Inflammatory macrophage treated with lipopolysaccharide for 1 hour (primary cell): ENCODE data around the gene LUC7L3.
A peak's percentile ranks its signal among the peaks of the same experiment; 100 is the strongest.
"Not testable (repeated sequence)": the region's sequence is repeated elsewhere in the genome, so short reads cannot be mapped to it uniquely, and the experiment has no call there.

Source experiments
- DNase-seq, 2 donors: peaks; one replicate each; pipeline ENCODE4 v3.0.0-alpha.2; 2020 to 2022

The LUC7L3 gene

DNA sequence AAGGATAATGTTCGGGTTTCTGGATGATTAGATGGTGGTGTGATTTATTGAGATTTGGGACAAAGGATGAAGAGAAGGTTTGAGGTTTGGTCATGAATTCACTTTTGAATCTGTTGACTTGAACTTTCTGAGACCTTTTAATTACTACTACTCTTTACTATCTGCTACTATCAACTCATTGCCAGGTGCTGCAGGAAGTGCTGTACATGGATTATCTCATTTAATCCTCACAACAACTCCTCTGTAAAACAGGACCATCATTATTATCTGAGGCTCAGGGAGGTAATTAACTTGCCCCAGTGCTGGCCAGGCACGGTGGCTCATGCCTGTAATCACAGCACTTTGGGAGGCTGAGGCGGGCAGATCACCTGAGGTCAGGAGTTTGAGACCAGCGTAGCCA lies 8.8 kb upstream of the LUC7L3 start:
- no peak for DNase-seq

DNA sequence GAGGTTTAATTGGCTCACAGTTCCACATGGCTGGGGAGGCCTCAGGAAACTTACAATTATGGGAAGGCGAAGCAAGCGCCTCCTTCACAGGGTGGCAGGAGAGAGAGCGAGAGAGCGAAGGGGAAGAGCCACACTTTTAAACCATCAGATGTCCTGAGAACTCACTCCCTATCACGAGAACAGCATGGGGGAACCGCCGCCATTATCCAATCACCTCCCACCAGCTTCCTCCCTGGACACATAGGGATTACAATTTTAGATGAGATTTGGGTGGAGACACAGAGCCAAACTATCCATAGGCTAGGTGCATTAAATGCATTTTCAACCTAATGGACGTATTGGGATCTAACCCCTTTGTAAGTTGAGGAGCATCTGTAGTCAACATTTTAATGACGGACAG lies 6.8 kb upstream of the LUC7L3 start:
- DNase-seq: no peak

DNA sequence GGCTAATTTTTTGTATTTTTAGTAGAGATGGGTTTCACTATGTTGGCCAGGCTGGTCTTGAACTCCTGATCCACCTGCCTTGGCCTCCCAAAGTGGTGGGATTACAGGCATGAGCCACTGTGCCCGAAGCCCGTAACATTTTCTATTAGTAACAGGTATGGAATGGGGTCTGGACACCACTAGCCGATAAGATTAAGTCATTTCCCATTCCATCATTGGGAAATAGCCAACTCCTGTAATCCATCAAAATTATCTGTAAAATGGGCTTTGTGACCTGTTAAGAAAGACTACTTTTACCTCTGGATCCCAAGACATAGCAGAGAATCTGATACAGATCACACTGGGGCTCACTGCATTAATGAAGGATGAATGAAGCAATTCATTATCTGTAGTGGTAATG lies 3.9 kb upstream of the LUC7L3 start:
- DNase-seq: no peak

DNA sequence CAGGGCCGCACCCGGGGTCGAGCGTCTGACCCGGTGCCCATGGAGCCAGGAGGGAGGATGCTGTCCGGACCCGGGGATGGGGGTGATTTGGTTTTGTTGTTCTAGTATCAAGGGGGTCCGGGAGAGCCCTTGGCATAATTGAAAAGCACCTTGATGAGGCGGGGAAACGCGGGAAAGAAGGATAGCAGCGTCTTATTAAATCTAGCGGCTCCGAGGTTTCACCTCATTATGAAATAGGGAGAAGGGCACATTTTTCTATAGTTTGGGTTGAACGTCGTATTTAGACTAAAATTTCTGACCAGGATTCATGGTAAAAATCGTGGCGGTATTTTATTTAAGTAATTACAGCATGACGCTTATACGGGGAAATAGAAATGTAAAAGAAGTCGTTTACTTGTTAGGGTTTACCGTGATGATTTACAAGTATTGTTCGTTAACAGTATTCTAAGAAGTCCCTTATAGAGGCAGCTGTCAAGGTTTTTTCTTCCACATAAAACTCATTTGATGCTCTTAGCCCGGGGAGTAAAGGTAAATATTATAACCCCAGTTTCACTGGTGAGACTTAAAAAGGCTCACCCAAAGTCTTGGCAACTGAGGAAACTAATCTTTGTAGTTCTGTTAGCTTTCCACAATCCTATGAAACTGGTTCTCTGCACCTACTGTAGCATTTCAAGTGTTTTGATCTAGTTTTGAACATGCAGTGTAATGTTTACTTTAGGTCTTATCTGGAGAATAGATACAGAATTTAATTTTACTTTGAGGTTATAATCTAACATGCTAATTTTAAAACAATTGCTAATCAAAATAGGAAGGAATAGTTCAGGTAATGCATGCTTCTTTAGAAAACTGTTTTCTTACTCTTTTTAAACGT lies 756 bp downstream of the LUC7L3 start:
- peak in 1 of 2 donors; percentile 11 for DNase-seq

DNA sequence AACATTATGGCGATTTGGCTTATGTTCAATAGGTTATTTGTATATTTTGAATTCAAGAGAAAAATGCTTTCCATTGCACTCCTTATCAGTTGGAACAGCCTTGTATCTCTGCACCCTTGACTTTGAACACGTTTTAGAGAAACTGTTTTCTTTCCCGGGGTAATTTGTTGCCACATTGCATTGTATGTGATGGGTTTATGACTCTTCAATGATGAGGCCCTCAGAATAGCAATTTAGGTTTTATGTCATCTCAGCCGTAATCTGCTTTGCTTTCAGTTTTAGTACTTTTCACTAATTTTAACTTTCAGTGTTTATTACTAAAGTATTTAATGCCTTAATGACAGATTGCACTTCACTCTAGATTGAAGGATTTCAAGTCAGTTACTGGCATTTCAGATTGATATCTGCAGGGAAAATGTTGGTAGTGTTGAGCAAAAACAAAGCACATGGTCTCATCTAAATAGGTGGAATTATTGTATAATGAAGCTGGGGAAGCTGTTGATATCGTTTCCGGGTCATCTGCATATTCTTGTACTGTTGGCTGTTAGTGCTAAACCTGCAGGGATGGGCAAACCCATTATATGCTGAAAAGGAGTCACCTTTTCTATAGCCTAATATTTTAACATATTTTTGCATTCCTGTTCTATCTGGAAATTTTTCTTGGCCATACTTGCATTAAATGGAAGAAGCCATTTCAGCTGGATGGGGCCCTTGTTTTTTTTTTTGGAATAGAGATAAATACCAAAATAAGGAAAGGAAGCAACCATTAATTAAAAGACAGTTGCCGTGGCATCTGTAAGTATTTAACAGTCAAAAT lies 2.0 kb downstream of the LUC7L3 start:
- DNase-seq: peak in 1 of 2 donors; percentile 22

DNA sequence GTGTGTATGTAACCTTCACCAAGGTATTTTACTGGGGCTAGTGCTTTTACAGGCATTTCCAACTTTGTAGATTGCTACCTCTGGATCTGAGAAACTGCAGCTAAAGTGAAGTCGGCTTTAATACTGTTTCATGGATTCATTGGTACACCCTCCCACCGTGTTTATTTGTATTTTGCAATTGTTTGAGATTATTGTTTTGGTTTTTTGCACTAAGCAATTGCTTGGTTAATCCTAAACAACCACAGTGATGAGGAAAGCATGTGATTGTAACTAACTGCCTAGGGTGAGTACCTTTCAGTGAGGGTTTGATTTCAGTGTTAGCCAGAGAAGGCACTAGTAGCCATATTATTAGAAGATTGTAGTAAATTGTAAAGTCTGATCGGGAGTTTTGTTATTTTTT lies 3.3 kb downstream of the LUC7L3 start:
- DNase-seq: no peak

DNA sequence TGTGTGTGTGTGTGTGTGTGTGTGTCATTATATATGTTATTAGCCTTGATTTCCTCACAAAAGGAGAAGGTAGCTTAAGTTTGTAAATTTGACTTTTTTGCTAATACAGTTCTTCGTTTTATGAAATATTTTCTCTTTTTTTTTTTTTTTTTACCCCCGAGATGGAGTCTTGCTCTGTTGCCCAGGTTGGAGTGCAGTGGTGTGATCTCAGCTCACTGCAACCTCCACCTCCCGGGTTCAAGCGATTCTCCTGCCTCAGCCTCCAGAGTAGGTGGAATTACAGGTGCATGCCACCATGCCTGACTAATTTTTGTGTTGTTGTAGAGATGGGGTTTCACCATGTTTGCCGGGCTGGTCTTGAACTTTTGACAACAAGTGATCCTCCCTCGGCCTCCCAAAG lies 5.2 kb downstream of the LUC7L3 start:
- DNase-seq: not testable (repeated sequence)

DNA sequence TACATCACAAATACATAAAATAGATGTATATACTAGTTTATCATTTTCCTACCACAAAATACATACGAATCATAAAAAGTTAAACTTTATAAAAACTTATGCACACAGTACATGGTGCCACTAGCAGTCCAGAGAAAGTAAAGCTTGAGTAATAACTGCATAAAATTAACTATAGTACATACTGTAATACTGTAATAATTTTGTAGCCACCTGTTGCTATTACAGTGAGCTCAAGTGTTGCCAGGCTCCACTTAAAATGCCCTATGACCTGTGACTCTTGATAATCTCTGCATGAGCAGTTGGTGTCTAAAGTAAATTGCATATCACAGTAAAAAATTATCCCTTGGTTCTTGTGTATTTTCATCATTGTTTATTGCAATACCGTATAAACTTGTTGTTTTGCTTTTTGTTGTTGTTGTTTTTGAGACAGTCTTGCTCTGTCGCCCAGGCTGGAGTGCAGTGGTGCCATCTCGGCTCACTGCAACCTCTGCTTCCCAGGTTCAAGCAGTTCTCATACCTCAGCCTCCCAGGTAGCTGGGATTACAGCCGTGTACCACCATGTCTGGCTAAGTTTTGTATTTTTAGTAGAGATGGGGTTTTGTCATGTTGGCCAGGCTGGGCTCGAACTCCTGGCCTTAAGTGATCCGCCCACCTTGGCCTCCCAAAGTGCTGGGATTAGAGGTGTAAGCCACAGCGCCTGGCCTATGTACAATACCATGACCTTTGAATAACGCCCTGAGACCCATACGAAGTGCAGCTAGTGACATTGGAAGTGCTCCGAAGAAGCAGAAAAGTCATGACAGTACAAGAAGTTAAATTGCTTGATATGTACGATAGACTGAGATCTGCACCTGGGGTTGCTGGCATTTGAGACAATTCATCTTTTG lies 6.6 kb downstream of the LUC7L3 start:
- no peak for DNase-seq

DNA sequence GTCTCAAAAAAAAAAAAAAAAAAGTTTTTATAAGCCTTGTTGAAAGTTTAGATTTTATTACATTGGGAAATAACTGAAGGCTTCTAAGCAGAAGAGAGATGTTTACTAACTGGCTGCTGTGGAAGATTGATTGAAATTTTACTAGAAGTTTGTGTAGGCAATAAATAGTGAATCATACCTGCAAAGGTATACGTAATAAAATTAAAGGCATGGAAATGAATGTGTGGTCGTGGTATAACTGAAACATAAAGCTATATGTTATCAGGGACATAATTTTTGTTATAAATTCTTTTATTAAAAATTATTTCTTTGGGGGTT lies 8.7 kb downstream of the LUC7L3 start:
- DNase-seq: no peak

DNA sequence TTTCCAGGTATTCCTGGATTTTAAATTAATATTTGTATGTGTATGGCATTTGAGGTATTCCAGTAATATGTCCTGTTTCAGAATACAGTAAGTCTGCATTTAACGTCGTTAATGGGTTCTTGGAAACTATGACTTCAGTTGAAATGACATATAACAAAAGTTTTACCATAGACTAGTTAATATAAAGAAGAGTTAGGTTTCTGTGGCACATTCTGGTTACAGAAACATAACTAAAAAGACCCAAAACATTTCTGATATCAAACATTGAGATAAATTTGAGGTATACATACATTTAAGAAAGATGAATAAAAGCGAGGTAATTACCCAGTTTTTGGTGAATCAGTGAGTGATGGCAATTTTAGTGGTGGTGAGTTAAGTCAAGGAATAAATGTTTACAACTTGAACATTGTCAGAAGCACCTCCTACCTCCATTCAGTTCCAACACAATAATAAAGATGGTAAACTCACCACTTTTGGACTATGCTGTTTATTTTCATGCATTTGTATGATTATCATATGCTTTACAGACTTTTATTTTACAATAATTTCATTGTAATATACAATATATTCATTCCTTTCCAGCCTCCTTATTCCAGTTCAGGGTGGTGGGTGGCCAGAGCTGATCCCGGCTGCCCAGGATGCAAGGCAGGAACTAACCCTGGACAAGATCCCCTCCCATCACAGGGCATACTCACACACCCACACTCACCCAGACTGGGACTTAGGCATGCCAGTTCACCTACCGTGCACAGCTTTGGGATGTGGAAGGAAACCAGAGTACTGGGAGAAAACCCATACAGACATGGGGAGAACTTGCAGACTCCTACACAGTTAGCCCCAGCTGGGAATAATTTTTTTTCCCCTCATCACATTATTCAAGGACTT lies 9.7 kb downstream of the LUC7L3 start:
- no peak for DNase-seq

DNA sequence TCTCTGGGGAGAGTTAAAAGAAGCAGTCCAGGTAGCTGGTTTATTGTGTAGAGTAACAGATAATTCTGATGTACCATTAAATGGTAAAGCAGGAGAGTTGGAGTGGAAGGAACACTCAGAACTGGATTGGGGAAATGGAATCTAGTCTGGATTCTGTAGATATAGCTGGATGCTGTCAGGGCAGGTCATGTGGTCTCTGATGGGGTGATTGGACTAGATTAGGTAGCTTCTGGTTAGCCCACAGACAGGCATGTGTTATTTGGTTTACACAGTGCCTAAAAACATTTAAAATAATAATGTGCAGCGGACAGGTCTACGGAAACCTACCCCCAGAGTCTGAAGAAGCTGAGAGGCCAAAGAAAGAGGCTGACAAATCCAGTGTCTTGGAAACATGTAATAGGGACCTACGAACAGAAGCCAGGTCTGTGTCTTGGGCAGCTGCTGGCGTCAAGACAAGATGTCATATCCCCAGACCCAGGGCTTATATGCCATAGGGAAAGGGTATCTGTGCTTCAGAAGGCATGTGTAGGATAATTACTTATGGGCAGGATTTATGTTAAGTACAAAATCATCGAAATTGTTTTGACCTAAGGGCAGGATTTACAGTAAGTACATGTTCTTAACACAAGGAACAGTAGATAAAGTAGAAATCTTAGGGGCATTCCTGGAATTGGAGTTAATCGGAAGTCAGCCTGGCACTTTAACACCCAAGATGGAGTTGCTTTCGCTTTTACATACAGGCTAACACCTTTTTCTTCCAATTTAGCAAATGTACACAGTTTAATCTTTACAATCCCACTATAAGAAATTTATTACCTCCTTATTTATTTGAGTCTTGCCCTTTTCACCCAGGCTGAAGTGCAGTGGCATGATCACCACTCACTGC lies 12.4 kb downstream of the LUC7L3 start:
- DNase-seq: no peak

DNA sequence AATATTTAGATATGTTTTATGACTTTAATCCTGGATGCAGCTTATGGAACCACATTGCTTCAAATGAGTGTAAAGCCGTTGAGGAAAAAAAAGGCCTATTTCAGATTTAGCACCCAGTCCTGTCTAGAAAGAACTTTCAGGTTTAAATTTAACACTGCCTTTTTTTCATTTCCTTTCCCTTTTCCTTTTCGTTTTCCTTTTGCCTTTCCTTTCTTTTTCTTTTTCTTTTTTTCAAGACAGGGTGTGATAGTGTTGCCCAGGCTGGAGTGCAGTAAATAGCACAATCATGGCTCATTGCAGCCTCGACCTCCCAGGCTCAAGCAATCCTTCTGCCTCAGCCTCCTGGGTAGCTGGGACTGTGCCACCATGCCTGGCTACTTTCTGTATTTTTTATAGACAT lies 15.9 kb downstream of the LUC7L3 start:
- no peak for DNase-seq

DNA sequence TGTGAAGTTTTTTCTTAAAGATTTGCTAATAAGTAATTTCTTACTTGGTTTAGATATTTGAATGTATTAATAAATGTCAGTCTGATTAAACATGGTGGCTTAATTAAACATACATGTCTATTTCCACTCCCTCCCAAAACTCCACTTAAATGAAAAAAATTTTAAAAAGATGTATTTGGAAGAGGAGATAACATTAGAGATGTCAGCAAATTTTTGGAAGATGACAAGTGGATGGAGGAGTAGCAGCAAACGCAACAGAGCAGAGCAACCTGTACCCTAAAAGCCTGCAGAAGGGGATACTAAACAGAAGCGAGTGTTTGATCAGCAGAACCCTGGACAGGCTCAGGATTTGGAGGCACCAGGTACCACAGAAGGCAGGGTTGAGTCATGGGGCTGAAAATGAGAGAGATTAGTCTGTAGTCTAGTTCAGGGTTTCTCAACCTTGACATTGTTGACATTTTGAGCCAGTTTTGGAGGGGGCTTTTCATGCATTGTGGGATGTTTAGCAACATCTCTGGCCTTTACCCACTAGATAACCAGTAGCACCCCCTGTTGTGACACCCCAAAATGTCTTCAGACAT lies 17.8 kb downstream of the LUC7L3 start:
- no peak for DNase-seq

DNA sequence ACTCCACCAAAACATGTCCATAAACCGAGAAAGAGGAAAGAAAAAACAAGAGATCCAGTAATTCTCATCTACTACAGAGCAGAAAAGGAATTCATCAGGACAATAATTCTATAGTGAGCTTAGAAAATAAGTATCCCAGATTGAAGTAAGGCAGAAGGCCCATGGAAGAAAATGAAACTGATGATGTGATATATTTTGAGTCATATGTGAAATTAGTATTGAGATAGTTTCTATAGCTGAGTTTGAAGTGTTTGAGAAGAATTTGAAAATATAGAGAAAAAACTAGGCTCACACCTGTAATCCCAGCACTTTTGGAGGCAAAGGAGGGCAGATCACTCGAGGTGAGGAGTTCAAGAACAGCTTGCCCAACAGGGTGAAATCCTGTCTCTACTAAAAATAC lies 19.7 kb downstream of the LUC7L3 start:
- no peak for DNase-seq

DNA sequence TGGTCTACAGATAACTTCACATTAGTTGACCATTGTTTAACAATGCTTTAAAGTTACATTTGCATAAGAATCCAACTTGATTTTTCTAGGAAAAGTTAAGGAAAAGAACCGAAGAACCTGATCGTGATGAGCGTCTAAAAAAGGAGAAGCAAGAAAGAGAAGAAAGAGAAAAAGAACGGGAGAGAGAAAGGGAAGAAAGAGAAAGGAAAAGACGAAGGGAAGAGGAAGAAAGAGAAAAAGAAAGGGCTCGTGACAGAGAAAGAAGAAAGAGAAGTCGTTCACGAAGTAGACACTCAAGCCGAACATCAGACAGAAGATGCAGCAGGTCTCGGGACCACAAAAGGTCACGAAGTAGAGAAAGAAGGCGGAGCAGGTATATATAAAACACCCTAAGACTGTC lies 26.2 kb downstream of the LUC7L3 start:
- DNase-seq: no peak

DNA sequence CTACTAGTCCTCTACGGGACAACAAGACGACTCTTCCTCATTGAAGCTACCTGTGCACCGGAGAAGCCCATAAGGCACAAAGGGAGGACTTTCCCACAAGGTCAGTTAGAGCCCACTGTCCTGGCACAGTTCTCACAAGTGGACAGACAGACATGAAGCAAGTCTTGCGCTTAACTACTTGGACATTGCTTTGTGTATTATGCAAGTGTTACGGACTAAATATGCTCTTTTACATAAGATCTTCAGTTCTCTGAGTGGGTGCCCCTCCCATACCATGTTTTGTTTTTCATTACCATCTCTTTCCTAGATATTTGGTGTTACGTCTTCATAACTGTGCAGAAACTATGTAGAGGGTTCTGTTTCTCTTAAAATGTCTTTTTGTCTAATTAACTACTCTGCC lies 29.8 kb downstream of the LUC7L3 start:
- no peak for DNase-seq

DNA sequence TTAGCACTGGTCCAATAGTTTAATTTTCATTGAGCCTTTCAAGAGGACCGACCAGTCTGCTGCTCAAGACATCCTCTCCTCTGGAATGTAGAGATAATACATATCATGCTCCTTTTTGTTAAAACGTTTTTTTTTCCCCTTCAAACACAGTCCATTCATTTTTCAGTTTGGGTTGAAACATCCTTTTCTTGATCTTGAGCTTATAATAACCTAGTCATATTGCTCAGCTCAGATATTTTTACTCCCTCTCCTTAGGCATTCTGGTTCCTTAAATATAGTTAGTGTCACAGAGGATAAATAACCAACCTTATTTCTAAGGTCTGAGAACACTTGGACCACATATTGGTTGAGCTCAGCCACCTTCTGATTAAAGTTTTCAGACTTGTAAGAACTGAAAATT lies 35.1 kb downstream of the LUC7L3 start:
- no peak for DNase-seq

DNA sequence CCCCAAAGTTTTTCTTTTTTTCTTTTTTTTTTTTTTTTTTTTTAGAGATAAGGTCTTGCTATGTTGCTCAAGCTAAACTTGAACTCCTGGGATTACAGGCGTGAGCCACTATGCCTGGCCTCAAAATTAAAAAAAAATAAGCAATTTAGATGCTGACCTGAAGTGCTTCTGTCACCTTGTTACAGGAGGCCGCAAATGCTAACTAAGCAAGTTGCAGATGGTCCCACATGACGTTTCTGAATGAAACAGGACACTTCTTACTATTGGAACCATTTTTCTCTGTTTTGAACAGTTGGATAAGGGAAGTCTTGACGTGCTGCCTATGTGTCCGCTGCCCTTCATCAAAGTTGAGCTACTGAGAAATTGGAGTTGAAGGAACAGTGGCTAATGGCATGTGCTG lies 39.1 kb downstream of the LUC7L3 start:
- no peak for DNase-seq

DNA sequence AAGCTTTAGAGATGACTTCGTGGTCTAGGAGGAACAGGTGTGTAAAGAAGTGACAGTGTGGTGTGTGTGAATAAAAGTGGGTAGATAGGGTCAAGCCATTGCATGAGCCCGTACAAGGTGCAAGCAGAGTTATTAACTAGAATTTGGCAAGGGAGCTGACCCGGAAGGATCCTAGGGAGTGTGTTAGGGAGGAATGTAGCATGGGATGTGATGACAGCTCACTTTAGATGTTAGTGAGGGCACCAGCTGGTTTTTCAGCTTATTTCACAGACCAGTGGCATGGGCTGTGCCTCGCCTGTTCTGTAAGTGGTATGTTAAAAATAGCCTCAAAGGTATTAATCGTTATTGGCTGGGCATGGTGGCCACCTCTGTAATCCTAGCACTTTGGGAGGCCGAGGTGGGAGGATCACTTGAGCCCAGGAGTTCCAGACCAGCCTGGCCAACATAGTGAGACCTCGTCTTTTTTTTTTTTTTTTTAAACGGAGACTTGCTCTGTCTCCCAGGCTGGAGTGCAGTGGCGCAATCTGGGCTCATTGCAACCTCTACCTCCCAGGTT lies 39.7 kb downstream of the LUC7L3 start:
- no peak for DNase-seq

DNA sequence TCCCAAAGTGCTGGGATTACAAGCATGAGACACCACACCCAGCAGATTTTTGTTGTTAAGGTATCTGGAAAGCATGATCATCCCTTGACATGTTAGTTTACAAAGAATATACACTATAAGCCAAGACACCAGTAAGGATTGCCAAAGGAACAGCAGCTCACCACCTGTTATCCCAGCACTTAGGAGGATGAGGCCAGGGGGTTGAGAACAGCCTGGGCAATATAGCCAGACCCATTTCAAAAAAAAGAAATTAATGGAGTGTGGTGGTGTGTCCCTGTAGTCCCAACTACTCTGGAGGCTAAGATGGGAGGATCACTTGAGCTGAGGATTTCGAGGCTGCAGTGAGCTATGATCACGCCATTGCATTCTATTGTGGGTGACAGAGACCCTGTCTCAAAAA lies 42.8 kb downstream of the LUC7L3 start:
- DNase-seq: no peak
